SH-SY5Y (cell line): ENCODE results near the gene CEBPE.

ENCODE experiments used
- GATA2 ChIP-seq: IDR thresholded peaks from 2 replicates; pipeline ENCODE4 v1.6.1; 2011; ENCODE audit warnings: mild to moderate bottlenecking, low read depth, low read length
- GATA3 ChIP-seq: IDR thresholded peaks from 2 replicates; pipeline ENCODE4 v1.6.1; 2011; ENCODE audit warnings: low read depth, mild to moderate bottlenecking, low read length, moderate library complexity

Gene CEBPE

GRCh38 chr14:23136566-23137133 is 17.6 kb upstream of the CEBPE start:
- TF ChIP-seq GATA3 (no peak), GATA2 (no peak)

- no peak for TF ChIP-seq GATA2
- TF ChIP-seq GATA3: no peak
Observed at GRCh38 chr14:23132970-23133369, 13.9 kb upstream of the CEBPE start.

GRCh38 chr14:23131482-23131881 is 12.4 kb upstream of the CEBPE start:
- TF ChIP-seq GATA2 (no peak), GATA3 (no peak)

GRCh38 chr14:23130871-23131270 is 11.8 kb upstream of the CEBPE start:
- TF ChIP-seq GATA2: no peak
- no peak for TF ChIP-seq GATA3

- TF ChIP-seq GATA3: no peak
- no peak for TF ChIP-seq GATA2
Observed at GRCh38 chr14:23129759-23130316, 10.8 kb upstream of the CEBPE start.

GRCh38 chr14:23128969-23129758 is 10.1 kb upstream of the CEBPE start:
- TF ChIP-seq GATA2: no peak
- TF ChIP-seq GATA3: no peak

- no peak for TF ChIP-seq GATA2
- no peak for TF ChIP-seq GATA3
Observed at GRCh38 chr14:23127861-23128260, 8.8 kb upstream of the CEBPE start.

- TF ChIP-seq GATA2: no peak
- no peak for TF ChIP-seq GATA3
Observed at GRCh38 chr14:23126548-23127278, 7.7 kb upstream of the CEBPE start.

GRCh38 chr14:23125933-23126524 is 7.0 kb upstream of the CEBPE start:
- TF ChIP-seq GATA2 (no peak), GATA3 (no peak)

- TF ChIP-seq GATA3 (no peak), GATA2 (no peak)
Observed at GRCh38 chr14:23125011-23125410, 6.0 kb upstream of the CEBPE start.

GRCh38 chr14:23124337-23124954 is 5.4 kb upstream of the CEBPE start:
- TF ChIP-seq GATA3 (no peak), GATA2 (no peak)

- TF ChIP-seq GATA3 (no peak), GATA2 (no peak)
Observed at GRCh38 chr14:23123419-23123818, 4.4 kb upstream of the CEBPE start.

GRCh38 chr14:23122086-23122485 is 3.0 kb upstream of the CEBPE start:
- TF ChIP-seq GATA3: no peak
- TF ChIP-seq GATA2: no peak

GRCh38 chr14:23121361-23121771 is 2.3 kb upstream of the CEBPE start:
- no peak for TF ChIP-seq GATA2
